Endodermal cell (in vitro differentiated cells): ENCODE measurements around the gene MALRD1. TPM values are rescaled to one million over a fixed set of nuclear protein-coding genes. Genes with fewer than 3 reads are reported as not detected.

Experiments
- DNase-seq: peaks from one replicate; pipeline ENCODE4 v3.0.0-alpha.2; 2017
- H3K27ac ChIP-seq: 2 replicates; pipeline ENCODE4 v1.5.1; 2013; ENCODE audit warnings: mild to moderate bottlenecking, low read depth, low read length, moderate library complexity
- H3K27me3 ChIP-seq: 2 replicates; pipeline ENCODE4 v1.6.1; 2013; ENCODE audit warnings: mild to moderate bottlenecking, low read length, moderate library complexity; ENCODE audit not compliant: insufficient read depth, control insufficient read depth, poor library complexity, severe bottlenecking
- H3K36me3 ChIP-seq: 2 replicates; pipeline ENCODE4 v1.7.0; 2013; ENCODE audit warnings: mild to moderate bottlenecking, low read length, moderate library complexity; ENCODE audit not compliant: control insufficient read depth, insufficient read depth
- H3K4me1 ChIP-seq: one replicate; pipeline ENCODE4 v1.7.0; 2013; ENCODE audit warnings: low read length; ENCODE audit not compliant: control insufficient read depth, insufficient read depth
- H3K4me3 ChIP-seq: 2 replicates; pipeline ENCODE4 v1.5.1; 2013; ENCODE audit warnings: mild to moderate bottlenecking, low read length, moderate library complexity
- H3K9ac ChIP-seq: 2 replicates; pipeline ENCODE4 v1.6.1; 2013; ENCODE audit warnings: mild to moderate bottlenecking, low read length, moderate library complexity; ENCODE audit not compliant: poor library complexity, severe bottlenecking; ENCODE audit errors: extremely low read depth
- H3K9me3 ChIP-seq: 2 replicates; pipeline ENCODE4 v1.6.1; 2013; ENCODE audit warnings: mild to moderate bottlenecking, low read length, moderate library complexity; ENCODE audit not compliant: control insufficient read depth
- H3K27ac Mint-ChIP-seq: 2 replicates; pipeline ENCODE4 v1.8.0; 2020; ENCODE audit warnings: mixed read lengths
- H3K27me3 Mint-ChIP-seq: 2 replicates; pipeline ENCODE4 v1.8.0; 2021; ENCODE audit warnings: mild to moderate bottlenecking, mixed read lengths; ENCODE audit not compliant: insufficient read depth
- H3K36me3 Mint-ChIP-seq: 2 replicates; pipeline ENCODE4 v1.8.0; 2020; ENCODE audit warnings: low read depth, mixed read lengths
- H3K4me1 Mint-ChIP-seq: 2 replicates; pipeline ENCODE4 v1.8.0; 2020; ENCODE audit warnings: mixed read lengths
- H3K4me3 Mint-ChIP-seq: 2 replicates; pipeline ENCODE4 v1.8.0; 2020; ENCODE audit warnings: mild to moderate bottlenecking, moderate library complexity, mixed read lengths
- H3K9me3 Mint-ChIP-seq: 2 replicates; pipeline ENCODE4 v1.8.0; 2020; ENCODE audit warnings: mild to moderate bottlenecking, mixed read lengths
- CTCF ChIP-seq: fragments of 200-600 bp; sonication (generic); conservative IDR thresholded peaks from 2 replicates; pipeline ENCODE4 v1.5.0; 2021; ENCODE audit warnings: antibody characterized with exemption, mild to moderate bottlenecking
- WGBS, 2 experiments: methylation state at CpG; one replicate each; pipeline versions ENCODE4 v1.1.5 to v1.1.7; 2013; ENCODE audit warnings: missing lambda C conversion rate in 2 of 2, mixed read lengths in 1 of 2; ENCODE audit not compliant: insufficient coverage in 1 of 2, insufficient read length in 1 of 2; 5-methylcytosine and 5-hydroxymethylcytosine counted together
- total RNA-seq, 2 donors: library from RNA; stranded (reverse); fragmentation: NEBNext Ultra II Directional in 1 of 2; extraction: Animal tissue kit (Norgen Biotek cat#: 25700) in 1 of 2; gene quantifications; 2 replicates in 1 of 2; 3 replicates in 1 of 2; pipeline ENCODE4 v1.2.1, GENCODE V29; 2021

MALRD1 gene
- total RNA-seq, 2 donors from 2014 or later: 0.64 to 1.5 TPM

GRCh38 chr10:19054289-19054835 lies 5.8 kb downstream of the MALRD1 start:
- H3K4me1 Mint-ChIP-seq: peaks cover 12% of the 10 kb centered on the region
- WGBS, 2 experiments: 50 to 92% methylated on average over 2 to 5 of the region's 5 CpGs

GRCh38 chr10:19058046-19058445 lies 9.4 kb downstream of the MALRD1 start:
- 73% methylated on average over 3 of the region's 4 CpGs; no CpG with 5 or more reads in 1 of the 2 experiments for WGBS, 2 experiments
- no peak overlapping the region for H3K4me3 ChIP-seq

More at GRCh38 chr10:19054289-19054835, 5.8 kb downstream of the MALRD1 start:
- TF ChIP-seq CTCF: no peak
- H3K27me3 ChIP-seq: no peaks in the 10 kb centered on the region
- Mint-ChIP-seq H3K4me3 (no peak overlapping the region), H3K27me3 (no peaks in the 10 kb centered on the region), H3K9me3 (no peaks in the 10 kb centered on the region), H3K36me3 (no peaks in the 10 kb centered on the region), H3K27ac (no peak overlapping the region)
- H3K4me3 ChIP-seq: no peak overlapping the region
- H3K36me3 ChIP-seq: no peaks in the 10 kb centered on the region
- no peak for DNase-seq
- H3K9ac ChIP-seq: no peak overlapping the region
- no peak overlapping the region for H3K27ac ChIP-seq
- H3K4me1 ChIP-seq: no peaks in the 10 kb centered on the region
- no peaks in the 10 kb centered on the region for H3K9me3 ChIP-seq

GRCh38 chr10:19063986-19064385 lies 15.4 kb downstream of the MALRD1 start:
- H3K36me3 Mint-ChIP-seq: no peaks in the 10 kb centered on the region
- H3K27ac Mint-ChIP-seq: no peak overlapping the region
- no peak overlapping the region for H3K4me3 Mint-ChIP-seq
- 93 to 97% methylated on average over 3 to 6 of the region's 6 CpGs for WGBS, 2 experiments
- H3K4me1 ChIP-seq: no peaks in the 10 kb centered on the region
- no peaks in the 10 kb centered on the region for H3K36me3 ChIP-seq
- no peaks in the 10 kb centered on the region for H3K27me3 Mint-ChIP-seq
- no peaks in the 10 kb centered on the region for H3K9me3 ChIP-seq
- no peak overlapping the region for H3K27ac ChIP-seq
- no peaks in the 10 kb centered on the region for H3K27me3 ChIP-seq
- H3K9ac ChIP-seq: no peak overlapping the region
- H3K9me3 Mint-ChIP-seq: no peaks in the 10 kb centered on the region
- DNase-seq: no peak
- TF ChIP-seq CTCF: no peak
- H3K4me1 Mint-ChIP-seq: peaks cover 2% of the 10 kb centered on the region
- no peak overlapping the region for H3K4me3 ChIP-seq

More at GRCh38 chr10:19058046-19058445, 9.4 kb downstream of the MALRD1 start:
- H3K27ac Mint-ChIP-seq: no peak overlapping the region
- H3K9me3 Mint-ChIP-seq: no peaks in the 10 kb centered on the region
- TF ChIP-seq CTCF: no peak
- no peaks in the 10 kb centered on the region for H3K27me3 Mint-ChIP-seq
- Histone ChIP-seq H3K4me1 (no peaks in the 10 kb centered on the region), H3K27me3 (no peaks in the 10 kb centered on the region), H3K9me3 (no peaks in the 10 kb centered on the region), H3K9ac (no peak overlapping the region), H3K36me3 (no peaks in the 10 kb centered on the region), H3K27ac (no peak overlapping the region)
- no peak overlapping the region for H3K4me3 Mint-ChIP-seq
- no peak for DNase-seq
- no peaks in the 10 kb centered on the region for H3K36me3 Mint-ChIP-seq
- H3K4me1 Mint-ChIP-seq: peaks cover 6% of the 10 kb centered on the region
